Adrenal gland (tissue), 5 donors: Measurements from ENCODE around the gene CIAPIN1.
"Not testable (repeated sequence)": the region's sequence is repeated elsewhere in the genome, so short reads cannot be mapped to it uniquely, and the experiment has no call there.

ENCODE experiments used
- CTCF ChIP-seq, 6 experiments: fragments of 450-650 bp in 4 of 6; fragments of 200-600 bp in 2 of 6; sonication (generic) in 1 of 6; IDR thresholded peaks; 1 replicate in 5 of 6; 2 replicates in 1 of 6; pipeline versions ENCODE4 v1.5.1 to v1.8.0; 2016 to 2021; ENCODE audit warnings: antibody characterized with exemption in 6 of 6, mild to moderate bottlenecking in 2 of 6, moderate library complexity in 1 of 6
- POLR2A ChIP-seq, 2 donors: fragments of 450-650 bp; IDR thresholded peaks; one replicate each; pipeline ENCODE4 v1.6.1; 2017; ENCODE audit warnings: antibody characterized with exemption in 2 of 2, mild to moderate bottlenecking in 2 of 2, moderate library complexity in 1 of 2
- donor health status: DM: no; HTN: no; CAD: no.

- TF ChIP-seq CTCF, POLR2A (IDR thresholded peaks at IDR 0.05): not testable (repeated sequence)
These were observed 49.7 kb downstream of the CIAPIN1 start for GRCh38 chr16:57397493-57397892.
